Central memory CD8-positive, alpha-beta T cell (primary cell): Measurements from ENCODE around the gene DDHD1.

Source experiments
- ATAC-seq: fragments of 150-1000 bp; cut with Tn5 transposase; replicated peaks from 2 replicates; pipeline ENCODE4 v1.10.0; 2022; ENCODE audit warnings: mild to moderate bottlenecking, moderate FRiP score, moderate number of reproducible peaks; ENCODE audit not compliant: poor library complexity, severe bottlenecking; ENCODE audit errors: extremely low read depth
- DNase-seq, 2 donors: peaks; one replicate each; pipeline ENCODE4 v3.0.0; 2021; ENCODE audit warnings: low spot score in 2 of 2
- H3K27ac Mint-ChIP-seq: one replicate; pipeline ENCODE4 v1.8.0; 2022; ENCODE audit warnings: low read depth, mild to moderate bottlenecking, moderate library complexity, mixed read lengths
- H3K27me3 Mint-ChIP-seq: one replicate; pipeline ENCODE4 v1.8.0; 2022; ENCODE audit warnings: mixed read lengths
- H3K36me3 Mint-ChIP-seq: one replicate; pipeline ENCODE4 v1.8.0; 2022; ENCODE audit warnings: mild to moderate bottlenecking, moderate library complexity, mixed read lengths; ENCODE audit not compliant: insufficient read depth
- H3K4me1 Mint-ChIP-seq: one replicate; pipeline ENCODE4 v1.8.0; 2022; ENCODE audit warnings: mixed read lengths
- H3K4me3 Mint-ChIP-seq: one replicate; pipeline ENCODE4 v1.8.0; 2022; ENCODE audit warnings: mild to moderate bottlenecking, moderate library complexity, mixed read lengths
- H3K9me3 Mint-ChIP-seq: one replicate; pipeline ENCODE4 v1.8.0; 2022; ENCODE audit warnings: mixed read lengths

Gene DDHD1

DNA sequence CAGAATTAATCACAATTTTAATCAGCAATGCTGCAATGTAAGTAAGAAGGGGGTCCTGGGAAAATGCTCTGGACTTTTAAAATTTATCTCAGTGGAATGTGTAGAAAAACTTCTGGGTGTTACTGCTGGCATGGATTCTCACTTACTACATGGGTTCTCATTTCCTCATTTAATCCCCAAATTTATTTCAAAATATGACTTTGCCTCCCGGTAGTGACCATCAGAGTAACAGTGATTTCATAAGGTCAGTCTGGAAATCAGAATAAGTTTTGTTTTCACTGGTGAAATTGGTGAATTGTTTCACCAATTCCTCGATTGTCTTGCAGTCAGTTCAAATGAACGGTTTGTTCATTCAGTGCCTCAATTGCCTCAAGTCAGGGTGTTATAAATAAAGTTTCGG, 22.3 kb upstream of the DDHD1 start:
- Mint-ChIP-seq H3K4me3 (no peak overlapping the region), H3K27me3 (no peaks in the 10 kb centered on the region), H3K4me1 (peaks cover 7% of the 10 kb centered on the region), H3K9me3 (no peaks in the 10 kb centered on the region), H3K27ac (no peak overlapping the region), H3K36me3 (peaks cover under 1% of the 10 kb centered on the region)
- ATAC-seq: no peak
- DNase-seq: no peak

DNA sequence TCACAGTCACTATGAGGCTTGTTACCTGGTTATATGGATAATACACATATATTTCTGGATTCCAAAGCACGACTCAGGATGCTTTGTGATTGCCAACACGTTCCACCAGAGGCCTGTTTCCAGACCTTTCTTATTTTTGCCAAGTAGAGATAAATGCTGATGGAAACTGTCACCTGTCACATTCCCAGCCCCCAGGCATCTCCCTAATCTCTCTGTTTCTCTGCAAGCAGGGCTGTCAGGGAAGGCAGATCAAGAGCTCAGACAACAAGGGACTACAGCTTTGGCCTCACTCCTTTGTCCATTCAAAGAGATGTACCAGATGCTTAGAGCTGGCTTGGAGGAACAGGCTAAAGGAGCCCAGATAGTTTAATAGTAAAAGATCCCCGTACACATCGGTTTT, 21.8 kb upstream of the DDHD1 start:
- H3K27ac Mint-ChIP-seq: no peak overlapping the region

DNA sequence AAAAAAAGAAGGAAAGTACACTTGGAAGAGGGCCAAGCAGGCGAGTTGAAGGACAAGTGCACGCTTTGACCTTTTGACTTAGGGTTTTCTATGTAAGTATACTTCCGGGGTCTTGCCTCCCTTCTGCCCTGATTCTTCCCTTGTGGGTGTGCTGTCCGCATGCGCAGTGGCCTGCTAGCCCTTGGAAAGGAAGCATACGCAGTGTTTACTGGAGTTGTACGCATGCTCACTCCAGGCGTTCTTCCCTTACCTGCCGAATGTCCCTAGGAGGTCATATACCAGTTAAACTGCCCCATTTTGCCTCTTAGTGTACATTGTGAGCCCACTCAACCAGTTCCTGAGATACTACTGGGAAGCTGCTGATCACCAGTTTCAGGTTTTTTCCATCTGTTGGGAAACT, 15.7 kb upstream of the DDHD1 start:
- H3K9me3 Mint-ChIP-seq: no peaks in the 10 kb centered on the region
- H3K36me3 Mint-ChIP-seq: peaks cover 1% of the 10 kb centered on the region
- ATAC-seq (no peak), DNase-seq (no peak)
- H3K4me1 Mint-ChIP-seq: no peaks in the 10 kb centered on the region
- no peak overlapping the region for H3K4me3 Mint-ChIP-seq
- no peak overlapping the region for H3K27ac Mint-ChIP-seq
- no peaks in the 10 kb centered on the region for H3K27me3 Mint-ChIP-seq

More for the DNA sequence above, 21.8 kb upstream of the DDHD1 start:
- H3K4me3 Mint-ChIP-seq: no peak overlapping the region
- H3K4me1 Mint-ChIP-seq: peaks cover 2% of the 10 kb centered on the region
- DNase-seq: no peak
- no peak for ATAC-seq
- no peaks in the 10 kb centered on the region for H3K36me3 Mint-ChIP-seq
- H3K9me3 Mint-ChIP-seq: no peaks in the 10 kb centered on the region
- H3K27me3 Mint-ChIP-seq: no peaks in the 10 kb centered on the region

DNA sequence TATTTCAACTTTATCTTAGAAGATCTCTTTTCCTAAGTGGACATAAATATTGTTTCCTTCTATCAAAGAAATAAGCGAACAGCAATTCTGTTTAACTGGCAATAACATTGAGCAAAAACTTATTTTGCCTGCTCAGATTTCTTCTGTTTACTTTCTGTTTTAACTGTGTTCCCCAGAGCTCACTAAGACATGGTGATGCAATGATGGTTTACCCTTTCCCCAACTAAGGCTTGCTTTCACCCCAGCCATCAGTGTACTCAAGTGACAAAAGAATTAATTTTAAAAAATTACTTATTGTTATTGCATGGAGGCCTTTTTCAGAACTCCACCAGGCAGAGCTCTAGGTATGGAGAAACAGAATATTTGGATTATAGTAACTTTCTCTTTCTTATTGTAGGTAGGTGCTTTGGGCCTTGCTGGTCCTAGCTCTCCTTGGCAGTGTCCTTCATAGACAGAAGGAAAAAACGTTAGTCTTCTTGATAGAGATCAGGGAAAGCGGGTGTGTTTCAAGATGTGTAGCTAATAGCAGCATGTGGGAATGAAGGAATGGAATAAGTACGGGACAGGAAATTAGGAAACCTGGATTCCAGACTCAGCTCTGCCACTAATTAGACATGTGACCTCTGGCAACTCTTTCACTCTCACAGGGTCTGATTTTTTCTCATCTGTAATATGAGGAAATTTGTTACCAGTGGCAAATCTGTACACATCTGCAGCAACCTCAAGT, 14.6 kb upstream of the DDHD1 start:
- Mint-ChIP-seq H3K9me3 (no peaks in the 10 kb centered on the region), H3K4me1 (no peaks in the 10 kb centered on the region), H3K36me3 (peaks cover 1% of the 10 kb centered on the region), H3K27me3 (no peaks in the 10 kb centered on the region), H3K4me3 (no peak overlapping the region), H3K27ac (no peak overlapping the region)
- DNase-seq (no peak), ATAC-seq (no peak)

DNA sequence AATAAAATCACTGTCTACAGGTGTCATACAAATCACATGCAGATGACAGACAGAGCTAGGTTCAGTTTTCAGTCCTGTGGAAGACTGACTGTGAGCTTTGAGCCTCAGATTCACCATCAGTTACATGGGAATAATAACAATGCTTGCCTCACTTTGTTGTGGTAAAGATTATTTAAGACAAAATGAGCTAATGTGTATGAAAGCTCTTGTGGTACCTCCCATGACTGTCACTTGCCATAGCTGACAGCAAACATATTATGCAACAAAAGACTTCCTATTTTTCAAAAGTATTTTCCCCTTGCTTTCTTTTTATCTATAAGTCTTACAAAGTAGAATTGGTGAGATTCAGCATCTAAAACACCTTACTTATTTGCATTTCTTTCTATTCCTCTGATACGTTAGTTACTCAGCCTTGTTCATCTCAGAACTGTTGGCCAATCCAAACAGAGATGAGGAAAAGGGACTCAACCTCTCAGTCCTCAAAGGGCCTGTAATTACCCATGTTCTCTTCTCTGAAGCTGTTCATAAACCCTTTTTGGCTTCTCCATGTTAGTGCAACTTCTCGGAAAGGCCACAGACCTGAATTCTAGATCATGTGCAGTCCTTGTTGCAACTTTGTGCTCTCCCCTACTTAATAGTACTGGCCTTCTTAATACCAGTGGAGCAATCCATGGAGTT, 8.8 kb upstream of the DDHD1 start:
- Mint-ChIP-seq H3K9me3 (no peaks in the 10 kb centered on the region), H3K27me3 (no peaks in the 10 kb centered on the region), H3K4me3 (no peak overlapping the region), H3K27ac (no peak overlapping the region), H3K36me3 (peaks cover 2% of the 10 kb centered on the region), H3K4me1 (no peaks in the 10 kb centered on the region)
- ATAC-seq (no peak), DNase-seq (no peak)

DNA sequence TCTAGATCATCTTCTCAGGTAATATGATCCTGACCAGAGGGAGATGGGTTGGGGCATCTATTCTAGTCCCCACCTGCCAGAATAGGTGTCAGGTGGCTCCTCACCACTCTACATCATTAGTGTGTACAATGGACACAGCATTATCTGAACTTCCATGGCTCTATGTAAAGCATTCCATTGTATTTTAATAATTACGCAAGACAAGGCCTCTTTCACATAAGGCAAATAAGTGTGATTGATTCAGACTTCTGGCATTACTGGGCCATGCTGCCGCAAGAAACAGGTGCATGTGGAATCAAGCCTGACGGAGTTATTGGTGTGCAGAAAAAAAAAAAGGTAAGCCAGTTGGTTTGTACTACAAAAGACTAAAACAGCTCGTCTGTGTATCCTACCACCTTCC, 3.1 kb upstream of the DDHD1 start:
- H3K4me3 Mint-ChIP-seq: no peak overlapping the region
- H3K27ac Mint-ChIP-seq: no peak overlapping the region

DNA sequence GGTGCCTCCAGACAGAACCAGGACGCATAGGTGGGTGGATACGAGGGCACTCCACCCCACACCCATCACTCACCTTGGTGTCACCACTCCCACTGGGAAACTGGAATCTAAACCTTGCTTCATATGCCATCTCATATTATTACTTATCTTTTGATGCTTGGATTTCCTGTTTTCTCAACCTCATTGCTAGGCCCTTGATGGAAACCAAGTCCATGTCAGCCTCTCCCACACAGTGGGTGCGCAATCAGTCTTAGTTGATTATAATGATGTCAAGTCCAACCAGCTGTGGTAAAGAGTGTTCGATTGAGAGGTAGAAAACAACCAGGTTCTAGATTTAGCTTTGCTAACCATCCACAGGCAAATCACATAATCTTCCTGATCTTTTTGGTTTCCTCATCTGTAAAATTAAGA, 584 bp upstream of the DDHD1 start:
- Mint-ChIP-seq H3K4me3 (peak overlapping the region; percentile 100), H3K27ac (peak overlapping the region; percentile 98), H3K27me3 (no peaks in the 10 kb centered on the region), H3K36me3 (peaks cover 22% of the 10 kb centered on the region), H3K4me1 (peaks cover 48% of the 10 kb centered on the region), H3K9me3 (no peaks in the 10 kb centered on the region)
- no peak for ATAC-seq
- DNase-seq: no peak

More for the DNA sequence above, 3.1 kb upstream of the DDHD1 start:
- H3K27me3 Mint-ChIP-seq: no peaks in the 10 kb centered on the region
- no peak for ATAC-seq
- no peaks in the 10 kb centered on the region for H3K9me3 Mint-ChIP-seq
- peaks cover 22% of the 10 kb centered on the region for H3K4me1 Mint-ChIP-seq
- peaks cover 22% of the 10 kb centered on the region for H3K36me3 Mint-ChIP-seq
- no peak for DNase-seq

DNA sequence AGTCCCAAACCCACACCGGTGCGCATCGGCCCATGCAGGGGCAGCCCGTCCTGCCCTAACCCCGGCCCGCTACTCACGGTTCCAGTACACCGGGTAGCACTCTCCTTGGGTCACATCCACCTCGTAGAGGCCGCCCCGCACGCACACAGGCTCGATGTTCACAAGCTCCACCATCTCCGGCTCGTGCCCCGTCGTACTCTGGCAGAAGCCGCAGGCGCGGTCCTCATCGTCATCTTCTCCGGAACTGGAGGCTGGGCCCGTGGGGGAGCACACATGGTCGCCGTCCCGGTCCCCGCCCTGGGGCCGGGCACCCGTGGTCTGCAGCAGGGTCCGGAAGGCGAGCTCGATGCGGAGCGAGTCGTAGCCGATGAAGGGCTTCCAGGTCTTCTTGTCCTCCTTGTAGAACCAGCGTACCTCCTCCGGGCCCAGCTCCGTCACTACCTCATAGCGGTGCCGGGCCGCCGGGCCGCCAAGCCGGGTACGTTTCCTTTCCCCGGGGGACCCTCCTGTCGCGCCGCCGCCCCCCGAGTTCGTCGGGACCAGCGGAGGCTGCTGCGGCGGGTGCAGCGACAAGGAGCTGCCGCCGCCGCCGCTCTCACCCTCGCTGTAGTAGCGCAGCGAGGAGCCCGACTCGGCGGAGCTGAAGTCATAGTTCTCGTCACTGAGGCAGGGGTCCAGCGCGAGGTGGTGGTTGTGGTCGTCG, 788 bp downstream of the DDHD1 start:
- ATAC-seq: peak; percentile 47
- Mint-ChIP-seq H3K4me3 (peak overlapping the region; percentile 100), H3K9me3 (no peaks in the 10 kb centered on the region), H3K36me3 (peaks cover 27% of the 10 kb centered on the region), H3K27me3 (no peaks in the 10 kb centered on the region), H3K27ac (peak overlapping the region; percentile 98), H3K4me1 (peaks cover 60% of the 10 kb centered on the region)
- peak; percentile 54 to 60 for DNase-seq

DNA sequence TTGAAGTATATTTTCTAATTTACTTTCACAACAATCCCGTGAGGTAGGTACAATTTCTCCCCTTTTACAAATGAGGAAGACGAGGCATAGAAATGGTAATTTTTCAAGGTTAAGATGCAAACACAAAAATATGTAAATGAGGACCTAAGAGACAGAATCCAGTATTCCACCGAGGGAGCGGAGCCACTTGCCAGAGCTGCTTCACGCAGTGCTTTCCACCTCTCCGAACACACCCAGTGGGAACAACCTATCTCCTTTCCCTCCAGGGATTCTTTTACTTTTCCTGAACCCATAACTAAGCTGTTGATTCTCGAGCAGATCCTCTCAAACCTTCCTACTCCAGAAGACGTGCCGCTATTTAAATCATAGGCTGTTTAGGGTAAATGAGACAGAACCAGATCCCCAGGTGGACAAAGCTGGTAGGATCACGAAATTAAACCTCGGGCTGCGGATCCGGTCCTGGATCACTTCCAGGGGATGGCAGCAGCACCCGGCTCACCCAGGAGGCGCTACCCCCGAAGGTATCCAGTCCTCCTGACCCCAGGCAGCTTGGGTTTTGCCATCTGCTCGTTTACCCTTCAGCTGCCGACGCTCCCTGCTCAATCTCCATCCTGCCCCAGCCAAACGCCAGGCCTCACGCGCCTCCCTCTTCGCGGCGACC, 1.5 kb downstream of the DDHD1 start:
- DNase-seq (peak; percentile 16 to 27), ATAC-seq (no peak)
- H3K4me3 Mint-ChIP-seq: peak overlapping the region; percentile 100
- peak overlapping the region; percentile 98 for H3K27ac Mint-ChIP-seq
- peaks cover 67% of the 10 kb centered on the region for H3K4me1 Mint-ChIP-seq
- H3K36me3 Mint-ChIP-seq: peaks cover 28% of the 10 kb centered on the region
- H3K9me3 Mint-ChIP-seq: no peaks in the 10 kb centered on the region
- no peaks in the 10 kb centered on the region for H3K27me3 Mint-ChIP-seq

DNA sequence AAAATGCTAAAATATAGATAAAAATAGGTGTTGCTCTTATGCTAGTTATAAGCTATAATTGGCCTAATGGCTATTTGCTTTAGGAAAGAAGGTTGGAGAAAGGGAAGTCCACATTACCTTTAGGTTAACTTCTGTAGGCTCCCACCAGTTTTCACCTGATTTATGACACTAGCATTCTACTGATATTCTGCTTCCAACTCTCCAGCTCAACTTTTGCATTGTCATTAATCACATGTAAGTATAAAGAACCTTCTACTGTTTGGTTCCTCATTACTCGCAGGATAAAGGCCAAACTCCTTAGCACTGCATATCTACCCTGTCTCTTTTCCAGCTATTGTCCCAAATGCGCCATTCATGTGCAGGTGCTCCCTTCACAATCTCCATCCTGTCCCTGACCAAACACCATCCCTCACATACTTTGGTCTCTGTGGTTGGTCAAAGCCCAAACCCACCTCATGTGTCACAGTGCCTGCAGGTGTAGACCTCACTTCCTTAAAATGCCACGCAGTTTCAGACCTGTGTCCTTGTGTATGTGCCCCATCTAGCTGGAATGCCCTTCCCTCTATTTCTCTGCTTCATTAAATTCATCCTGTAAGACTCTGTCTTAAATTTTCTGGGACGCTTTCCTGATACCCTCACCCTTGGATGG, 3.3 kb downstream of the DDHD1 start:
- ATAC-seq (no peak), DNase-seq (no peak)
- Mint-ChIP-seq H3K27me3 (no peaks in the 10 kb centered on the region), H3K27ac (no peak overlapping the region), H3K36me3 (peaks cover 28% of the 10 kb centered on the region), H3K4me1 (peaks cover 70% of the 10 kb centered on the region), H3K9me3 (no peaks in the 10 kb centered on the region), H3K4me3 (peak overlapping the region; percentile 100)

DNA sequence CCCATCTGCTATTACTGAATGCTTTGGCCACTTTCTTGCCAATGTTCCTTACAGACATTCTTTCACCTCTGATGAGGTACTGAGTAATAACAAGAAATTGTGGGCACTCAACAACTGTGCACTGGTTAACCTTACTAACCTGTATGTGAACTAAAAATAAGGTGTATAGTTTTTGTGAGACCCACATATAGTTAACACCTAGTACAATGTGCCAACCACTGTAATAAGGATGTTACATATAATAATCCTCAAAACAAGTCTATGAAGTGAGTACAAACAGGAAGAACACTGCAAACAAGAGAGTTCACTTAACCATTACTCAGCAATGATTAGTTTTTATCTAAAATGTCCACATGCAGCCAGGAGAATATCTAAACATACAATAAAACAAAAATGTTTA, 4.5 kb downstream of the DDHD1 start:
- Mint-ChIP-seq H3K27me3 (no peaks in the 10 kb centered on the region), H3K9me3 (no peaks in the 10 kb centered on the region), H3K36me3 (peaks cover 28% of the 10 kb centered on the region), H3K27ac (peak overlapping the region; percentile 79), H3K4me1 (peaks cover 69% of the 10 kb centered on the region), H3K4me3 (peak overlapping the region; percentile 100)
- ATAC-seq (peak; percentile 35), DNase-seq (no peak)

DNA sequence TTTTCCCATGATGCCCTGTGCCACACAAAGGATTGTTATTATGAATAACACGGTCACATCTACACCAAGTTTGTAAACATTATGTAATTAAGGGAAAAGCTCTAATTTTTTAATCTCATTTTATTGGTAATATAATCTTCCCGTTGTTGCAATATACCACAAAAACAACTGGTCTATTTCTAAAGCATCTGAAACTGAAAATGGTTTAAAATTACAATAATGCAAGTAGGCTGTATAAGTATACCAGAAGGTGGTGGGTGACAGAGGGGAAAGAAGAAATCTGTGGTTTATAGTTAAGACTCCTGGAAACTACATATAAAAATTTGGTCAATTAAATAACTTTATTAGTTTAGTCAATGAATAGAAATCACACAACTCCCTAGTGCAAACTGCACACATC, 5.2 kb downstream of the DDHD1 start:
- ATAC-seq: no peak
- Mint-ChIP-seq H3K36me3 (peaks cover 23% of the 10 kb centered on the region), H3K9me3 (peaks cover under 1% of the 10 kb centered on the region), H3K4me3 (peak overlapping the region; percentile 100), H3K27ac (peak overlapping the region; percentile 79), H3K27me3 (no peaks in the 10 kb centered on the region), H3K4me1 (peaks cover 71% of the 10 kb centered on the region)
- DNase-seq: no peak
